ENCODE data around the gene SNX22. TPM values are rescaled to one million over a fixed set of nuclear protein-coding genes. Genes with fewer than 3 reads are reported as not detected.

Gene SNX22
- total RNA-seq, 4 donors from 2014 or later: 0.19 TPM; not detected in 3

- Histone ChIP-seq H3K27ac (no peak overlapping the region), H3K27me3 (no peaks in the 10 kb centered on the region), H3K4me3 (no peak overlapping the region), H3K36me3 (peaks cover 0 to 61% (median 0%) of the 10 kb centered on the region in 3 donors), H3K4me1 (peaks cover 0 to 22% (median 6%) of the 10 kb centered on the region in 3 donors), H3K9me3 (no peaks in the 10 kb centered on the region)
- intact Hi-C loops (cut with DNase I): no loop called here
- no peak for DNase-seq
- WGBS, 2 donors: 89 to 92% methylated on average over 5 of the region's 5 CpGs
- TF ChIP-seq POLR2A (IDR thresholded peaks at IDR 0.05) (no peak), CTCF (IDR thresholded peaks at IDR 0.05) (no peak)
These were observed 40.7 kb downstream of the SNX22 start for GRCh38 chr15:64191971-64192830.

- Histone ChIP-seq H3K9me3 (no peaks in the 10 kb centered on the region), H3K36me3 (peaks cover 0 to 55% (median 0%) of the 10 kb centered on the region in 3 donors), H3K27ac (no peak overlapping the region), H3K4me1 (peaks cover 0 to 6% (median 0%) of the 10 kb centered on the region in 3 donors), H3K4me3 (no peak overlapping the region), H3K27me3 (no peaks in the 10 kb centered on the region)
- intact Hi-C loops (cut with DNase I): no loop called here
- TF ChIP-seq POLR2A (IDR thresholded peaks at IDR 0.05): no peak
- TF ChIP-seq CTCF (IDR thresholded peaks at IDR 0.05): no peak
- 86 to 92% methylated on average over 6 of the region's 6 CpGs for WGBS, 2 donors
- DNase-seq: no peak
These were observed 42.4 kb downstream of the SNX22 start for GRCh38 chr15:64193971-64194370.

GRCh38 chr15:64197425-64197824 lies 45.9 kb downstream of the SNX22 start:
- H3K27ac ChIP-seq: no peak overlapping the region
- no peaks in the 10 kb centered on the region for H3K4me1 ChIP-seq
- intact Hi-C loops (cut with DNase I): no loop called here
- no peak for TF ChIP-seq CTCF (IDR thresholded peaks at IDR 0.05)
- no peak for TF ChIP-seq POLR2A (IDR thresholded peaks at IDR 0.05)
- 70 to 78% methylated on average over 1 of the region's 1 CpG for whole genome bisulfite sequencing, 2 donors
- H3K27me3 ChIP-seq: no peaks in the 10 kb centered on the region
- no peaks in the 10 kb centered on the region for H3K9me3 ChIP-seq
- H3K4me3 ChIP-seq: no peak overlapping the region
- peaks cover 2 to 77% (median 7%) of the 10 kb centered on the region in 3 donors for H3K36me3 ChIP-seq
- DNase-seq: no peak

GRCh38 chr15:64205202-64205601 lies 53.7 kb downstream of the SNX22 start:
- TF ChIP-seq CTCF (IDR thresholded peaks at IDR 0.05) (no peak), POLR2A (IDR thresholded peaks at IDR 0.05) (no peak)
- H3K27ac ChIP-seq: no peak overlapping the region
- no peaks in the 10 kb centered on the region for H3K9me3 ChIP-seq
- peaks cover 8 to 74% (median 13%) of the 10 kb centered on the region in 3 donors for H3K36me3 ChIP-seq
- H3K4me3 ChIP-seq: no peak overlapping the region
- no peak for DNase-seq
- no peaks in the 10 kb centered on the region for H3K27me3 ChIP-seq
- H3K4me1 ChIP-seq: no peaks in the 10 kb centered on the region
- intact Hi-C loops (cut with DNase I): no loop called here

Small RNA genes within 50 kb of the gene (small RNA-seq; reads per million reads assigned to genes)
- gene RF00019: 0 reads per million in 4 donors

Other genes with a start within 250 kb of the SNX22 start
- gene DAPK2, start 105.2 kb upstream of the SNX22 start, total RNA-seq: 10 to 100 TPM in 2 of 4 donors, 1 to 10 TPM in 2; 1.9 to 12.9 (median 9.8) TPM
- gene CIAO2A, start 57.9 kb upstream of the SNX22 start, total RNA-seq: 10 to 100 TPM; 36.6 to 76.6 (median 50.7) TPM
- 10 to 100 TPM; 39.9 to 71.1 (median 52.0) TPM for gene SNX1, start 55.7 kb upstream of the SNX22 start, total RNA-seq
- 100 to 1,000 TPM; 246 to 363 (median 313) TPM for gene PPIB, start 11.3 kb downstream of the SNX22 start, total RNA-seq
- 10 to 100 TPM; 15.0 to 21.4 (median 16.8) TPM for gene CSNK1G1, start 204.4 kb downstream of the SNX22 start, total RNA-seq
- gene PCLAF, start 229.7 kb downstream of the SNX22 start, total RNA-seq: 10 to 100 TPM in 3 of 4 donors, 1 to 10 TPM in 1; 4.2 to 41.4 (median 23.1) TPM
- gene TRIP4, start 236.1 kb downstream of the SNX22 start, total RNA-seq: 10 to 100 TPM in 3 of 4 donors, 1 to 10 TPM in 1; 9.1 to 15.5 (median 12.8) TPM

Data from esophagus squamous epithelium (tissue), 5 donors.